GM12878 (cell line): ENCODE measurements around the gene RFWD3. TPM values are rescaled to one million over a fixed set of nuclear protein-coding genes. Genes with fewer than 3 reads are reported as not detected.

Source experiments
- BACH1 ChIP-seq: fragments of 450-650 bp; IDR thresholded peaks from 2 replicates; pipeline ENCODE4 v1.6.1; 2017; ENCODE audit warnings: mild to moderate bottlenecking, borderline replicate concordance
- CREB1 ChIP-seq: IDR thresholded peaks from 2 replicates; pipeline ENCODE4 v1.6.1; 2012; ENCODE audit warnings: low read depth, mild to moderate bottlenecking, inconsistent platforms
- CREM ChIP-seq: IDR thresholded peaks from 2 replicates; pipeline ENCODE4 v1.6.1; 2014; ENCODE audit warnings: antibody characterized with exemption, low read depth
- DPF2 ChIP-seq: fragments of 450-650 bp; IDR thresholded peaks from 2 replicates; pipeline ENCODE4 v1.6.1; 2017; ENCODE audit warnings: mild to moderate bottlenecking
- HDAC2 ChIP-seq: fragments of 200-600 bp; sonication (generic); IDR thresholded peaks from 2 replicates; pipeline ENCODE4 v1.6.1; 2017
- IRF4 ChIP-seq: IDR thresholded peaks from 2 replicates; pipeline ENCODE4 v1.6.1; 2011; ENCODE audit warnings: low read depth, low read length
- JUNB ChIP-seq: IDR thresholded peaks from 2 replicates; pipeline ENCODE4 v1.6.1; 2016; ENCODE audit warnings: antibody characterized with exemption, mild to moderate bottlenecking
- LARP7 ChIP-seq: fragments of 450-650 bp; IDR thresholded peaks from 2 replicates; pipeline ENCODE4 v1.6.1; 2017; ENCODE audit warnings: mild to moderate bottlenecking
- MXI1 ChIP-seq: fragments of 150-350 bp; IDR thresholded peaks from 2 replicates; pipeline ENCODE4 v1.6.1; 2011; ENCODE audit warnings: low read depth, mild to moderate bottlenecking, inconsistent platforms, low read length, improper control_type of control experiment
- MYB ChIP-seq: fragments of 150-350 bp; IDR thresholded peaks from 2 replicates; pipeline ENCODE4 v1.6.1; 2014; ENCODE audit warnings: mild to moderate bottlenecking, low read depth, low read length, borderline replicate concordance
- MYC ChIP-seq: IDR thresholded peaks from 2 replicates; pipeline ENCODE4 v1.6.1; 2011; ENCODE audit warnings: mild to moderate bottlenecking, low read length, moderate library complexity, inconsistent platforms; ENCODE audit not compliant: insufficient read depth, insufficient replicate concordance, insufficient read length, severe bottlenecking
- NR2F1 ChIP-seq: fragments of 450-650 bp; conservative IDR thresholded peaks from 2 replicates; pipeline ENCODE4 v1.6.1; 2017; ENCODE audit warnings: mild to moderate bottlenecking
- NRF1 ChIP-seq: conservative IDR thresholded peaks from 2 replicates; pipeline ENCODE4 v1.6.1; 2011; ENCODE audit warnings: mild to moderate bottlenecking, low read depth, low read length, improper control_type of control experiment
- RB1 ChIP-seq: fragments of 450-650 bp; formaldehyde crosslinking; IDR thresholded peaks from 2 replicates; pipeline ENCODE4 v1.6.1; 2017; ENCODE audit warnings: mild to moderate bottlenecking, borderline replicate concordance
- SPI1 ChIP-seq: IDR thresholded peaks from 2 replicates; pipeline ENCODE4 v1.6.1; 2011; ENCODE audit warnings: low read depth, mild to moderate bottlenecking, low read length, moderate library complexity, borderline replicate concordance; ENCODE audit not compliant: insufficient read depth
- polyA plus RNA-seq, 11 experiments: library from polyadenylated mRNA; depleted of rRNA in 4 of 11; unstranded in 6 of 11; stranded (reverse) in 5 of 11; fragments of >200 nt; fragmentation: Nextera tagmentation in 4 of 11; fragmentation: Illumina TruSeq in 1 of 11; extraction: Ambion mirVana in 4 of 11; extraction: Trizol in 1 of 11; gene quantifications; 1 replicate in 1 of 11; 2 replicates in 10 of 11; pipeline versions ENCODE4 v1.2.1 to v1.2.3, GENCODE V29; 2011 to 2016; ENCODE audit warnings: inconsistent platforms in 2 of 11, missing spikeins in 2 of 11, low read depth in 1 of 11
- total RNA-seq, 4 experiments: library from RNA; depleted of rRNA in 3 of 4; stranded (reverse); fragments of >200 nt in 3 of 4; fragmentation: Illumina TruSeq in 1 of 4; extraction: Trizol in 1 of 4; gene quantifications; 2 replicates each; pipeline versions ENCODE4 v1.2.1 to v1.2.3, GENCODE V29; 2013 to 2021
- TF ChIP-seq, protein P1 (sequence below): fragments of 450-650 bp; formaldehyde crosslinking; IDR thresholded peaks from 2 replicates; pipeline ENCODE4 v1.5.0; 2022; ENCODE audit warnings: mild to moderate bottlenecking, missing genetic modification characterization
- TF ChIP-seq, protein P2 (sequence below), 3 experiments: IDR thresholded peaks in 2 of 3; conservative IDR thresholded peaks in 1 of 3; 2 replicates each; pipeline ENCODE4 v1.5.1; 2011; ENCODE audit warnings: low read depth in 3 of 3, low read length in 3 of 3, mild to moderate bottlenecking in 3 of 3, control low read depth in 2 of 3, moderate library complexity in 2 of 3, inconsistent platforms in 1 of 3, mixed read lengths in 1 of 3; ENCODE audit not compliant: control insufficient read depth in 2 of 3, insufficient read depth in 1 of 3; ENCODE audit errors: extremely low read depth in 1 of 3
- TF ChIP-seq, protein P3 (sequence below): fragments of 450-650 bp; IDR thresholded peaks from 2 replicates; pipeline ENCODE4 v1.6.1; 2017; ENCODE audit warnings: mild to moderate bottlenecking, moderate library complexity
- TF ChIP-seq, protein P4 (sequence below): IDR thresholded peaks from 2 replicates; pipeline ENCODE4 v1.6.1; 2012; ENCODE audit warnings: low read length, inconsistent platforms

The RFWD3 gene
- total and polyA plus RNA-seq, 10 of the 15 experiments (the other 5 are each of a cell fraction or from before 2014, with no cell fraction given), result 10.7 to 78.5 (median 51.2) TPM

DNA sequence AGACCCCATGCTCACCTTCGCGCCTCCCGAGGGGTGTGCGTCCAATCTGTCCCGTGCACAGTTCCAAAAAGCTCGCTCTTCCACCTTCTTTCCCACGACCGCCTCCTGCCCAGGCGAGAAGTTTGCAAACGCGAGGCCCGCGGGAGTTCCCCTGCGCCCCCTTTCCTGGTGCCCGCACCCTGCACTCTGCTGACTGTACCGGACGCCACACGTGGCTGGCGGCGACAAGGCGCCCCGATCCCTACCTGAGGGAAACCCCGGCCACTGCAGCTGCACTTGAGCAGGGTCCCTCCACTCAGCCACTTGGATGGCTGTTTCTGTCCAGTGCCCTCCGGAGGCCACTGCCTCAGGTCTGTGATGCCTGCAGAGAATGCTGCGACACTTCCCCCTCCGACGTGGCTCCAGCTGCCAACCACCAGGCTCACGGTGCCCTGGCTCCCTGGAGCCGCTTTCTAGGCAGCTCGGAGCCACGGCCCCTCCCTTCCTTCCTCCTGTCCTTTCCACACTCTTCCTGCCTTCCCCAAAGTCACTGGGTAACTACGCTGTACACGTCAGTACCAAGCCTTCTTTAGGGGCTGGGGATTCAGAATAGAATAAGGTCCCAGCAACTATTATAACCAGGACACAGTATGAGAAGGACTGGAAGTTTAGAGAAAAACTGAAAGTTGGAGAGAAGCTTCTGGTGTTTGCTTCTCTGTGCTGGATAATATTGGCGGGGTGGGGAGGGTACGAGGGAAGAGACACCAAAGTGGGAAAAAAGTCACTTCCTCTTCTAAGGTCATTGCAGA, 34.0 kb upstream of the RFWD3 start, which contains the start of gene MLKL (continued):
- TF ChIP-seq IRF4 (no peak), RB1 (0 out of 2 replicates have a peak, but pooled peaks have one; percentile 46), MXI1 (no peak; the same call in 1 of the 2 replicates), DPF2 (peak; percentile 70), HDAC2 (no peak), MYC (peak; percentile 67), MYB (no peak), LARP7 (peak; percentile 69), NRF1 (no peak), JUNB (0 out of 2 replicates have a peak, but pooled peaks have one; percentile 6), CREB1 (no peak), NR2F1 (0 out of 2 replicates have a peak, but pooled peaks have one; percentile 21), BACH1 (0 out of 2 replicates have a peak, but pooled peaks have one; percentile 29), CREM (peak; percentile 23), SPI1 (peak; percentile 88)
- TF ChIP-seq, protein P1, sequence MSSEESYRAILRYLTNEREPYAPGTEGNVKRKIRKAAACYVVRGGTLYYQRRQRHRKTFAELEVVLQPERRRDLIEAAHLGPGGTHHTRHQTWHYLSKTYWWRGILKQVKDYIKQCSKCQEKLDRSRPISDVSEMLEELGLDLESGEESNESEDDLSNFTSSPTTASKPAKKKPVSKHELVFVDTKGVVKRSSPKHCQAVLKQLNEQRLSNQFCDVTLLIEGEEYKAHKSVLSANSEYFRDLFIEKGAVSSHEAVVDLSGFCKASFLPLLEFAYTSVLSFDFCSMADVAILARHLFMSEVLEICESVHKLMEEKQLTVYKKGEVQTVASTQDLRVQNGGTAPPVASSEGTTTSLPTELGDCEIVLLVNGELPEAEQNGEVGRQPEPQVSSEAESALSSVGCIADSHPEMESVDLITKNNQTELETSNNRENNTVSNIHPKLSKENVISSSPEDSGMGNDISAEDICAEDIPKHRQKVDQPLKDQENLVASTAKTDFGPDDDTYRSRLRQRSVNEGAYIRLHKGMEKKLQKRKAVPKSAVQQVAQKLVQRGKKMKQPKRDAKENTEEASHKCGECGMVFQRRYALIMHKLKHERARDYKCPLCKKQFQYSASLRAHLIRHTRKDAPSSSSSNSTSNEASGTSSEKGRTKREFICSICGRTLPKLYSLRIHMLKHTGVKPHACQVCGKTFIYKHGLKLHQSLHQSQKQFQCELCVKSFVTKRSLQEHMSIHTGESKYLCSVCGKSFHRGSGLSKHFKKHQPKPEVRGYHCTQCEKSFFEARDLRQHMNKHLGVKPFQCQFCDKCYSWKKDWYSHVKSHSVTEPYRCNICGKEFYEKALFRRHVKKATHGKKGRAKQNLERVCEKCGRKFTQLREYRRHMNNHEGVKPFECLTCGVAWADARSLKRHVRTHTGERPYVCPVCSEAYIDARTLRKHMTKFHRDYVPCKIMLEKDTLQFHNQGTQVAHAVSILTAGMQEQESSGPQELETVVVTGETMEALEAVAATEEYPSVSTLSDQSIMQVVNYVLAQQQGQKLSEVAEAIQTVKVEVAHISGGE (CRISPR knock-in tag), result no peak
- TF ChIP-seq, protein P2, sequence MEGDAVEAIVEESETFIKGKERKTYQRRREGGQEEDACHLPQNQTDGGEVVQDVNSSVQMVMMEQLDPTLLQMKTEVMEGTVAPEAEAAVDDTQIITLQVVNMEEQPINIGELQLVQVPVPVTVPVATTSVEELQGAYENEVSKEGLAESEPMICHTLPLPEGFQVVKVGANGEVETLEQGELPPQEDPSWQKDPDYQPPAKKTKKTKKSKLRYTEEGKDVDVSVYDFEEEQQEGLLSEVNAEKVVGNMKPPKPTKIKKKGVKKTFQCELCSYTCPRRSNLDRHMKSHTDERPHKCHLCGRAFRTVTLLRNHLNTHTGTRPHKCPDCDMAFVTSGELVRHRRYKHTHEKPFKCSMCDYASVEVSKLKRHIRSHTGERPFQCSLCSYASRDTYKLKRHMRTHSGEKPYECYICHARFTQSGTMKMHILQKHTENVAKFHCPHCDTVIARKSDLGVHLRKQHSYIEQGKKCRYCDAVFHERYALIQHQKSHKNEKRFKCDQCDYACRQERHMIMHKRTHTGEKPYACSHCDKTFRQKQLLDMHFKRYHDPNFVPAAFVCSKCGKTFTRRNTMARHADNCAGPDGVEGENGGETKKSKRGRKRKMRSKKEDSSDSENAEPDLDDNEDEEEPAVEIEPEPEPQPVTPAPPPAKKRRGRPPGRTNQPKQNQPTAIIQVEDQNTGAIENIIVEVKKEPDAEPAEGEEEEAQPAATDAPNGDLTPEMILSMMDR (IDR thresholded peaks at IDR 0.05 in 2 of 3, conservative IDR thresholded peaks at IDR 0.05 in 1 of 3; ENCODE audit: control insufficient read depth in 2 of 3, extremely low read depth in 1 of 3, insufficient read depth in 1 of 3, low read depth in 3 of 3, low read length in 3 of 3), result peak in 1 of 3 experiments; percentile 1; a peak in 1 of 6 replicates
- TF ChIP-seq, protein P3, sequence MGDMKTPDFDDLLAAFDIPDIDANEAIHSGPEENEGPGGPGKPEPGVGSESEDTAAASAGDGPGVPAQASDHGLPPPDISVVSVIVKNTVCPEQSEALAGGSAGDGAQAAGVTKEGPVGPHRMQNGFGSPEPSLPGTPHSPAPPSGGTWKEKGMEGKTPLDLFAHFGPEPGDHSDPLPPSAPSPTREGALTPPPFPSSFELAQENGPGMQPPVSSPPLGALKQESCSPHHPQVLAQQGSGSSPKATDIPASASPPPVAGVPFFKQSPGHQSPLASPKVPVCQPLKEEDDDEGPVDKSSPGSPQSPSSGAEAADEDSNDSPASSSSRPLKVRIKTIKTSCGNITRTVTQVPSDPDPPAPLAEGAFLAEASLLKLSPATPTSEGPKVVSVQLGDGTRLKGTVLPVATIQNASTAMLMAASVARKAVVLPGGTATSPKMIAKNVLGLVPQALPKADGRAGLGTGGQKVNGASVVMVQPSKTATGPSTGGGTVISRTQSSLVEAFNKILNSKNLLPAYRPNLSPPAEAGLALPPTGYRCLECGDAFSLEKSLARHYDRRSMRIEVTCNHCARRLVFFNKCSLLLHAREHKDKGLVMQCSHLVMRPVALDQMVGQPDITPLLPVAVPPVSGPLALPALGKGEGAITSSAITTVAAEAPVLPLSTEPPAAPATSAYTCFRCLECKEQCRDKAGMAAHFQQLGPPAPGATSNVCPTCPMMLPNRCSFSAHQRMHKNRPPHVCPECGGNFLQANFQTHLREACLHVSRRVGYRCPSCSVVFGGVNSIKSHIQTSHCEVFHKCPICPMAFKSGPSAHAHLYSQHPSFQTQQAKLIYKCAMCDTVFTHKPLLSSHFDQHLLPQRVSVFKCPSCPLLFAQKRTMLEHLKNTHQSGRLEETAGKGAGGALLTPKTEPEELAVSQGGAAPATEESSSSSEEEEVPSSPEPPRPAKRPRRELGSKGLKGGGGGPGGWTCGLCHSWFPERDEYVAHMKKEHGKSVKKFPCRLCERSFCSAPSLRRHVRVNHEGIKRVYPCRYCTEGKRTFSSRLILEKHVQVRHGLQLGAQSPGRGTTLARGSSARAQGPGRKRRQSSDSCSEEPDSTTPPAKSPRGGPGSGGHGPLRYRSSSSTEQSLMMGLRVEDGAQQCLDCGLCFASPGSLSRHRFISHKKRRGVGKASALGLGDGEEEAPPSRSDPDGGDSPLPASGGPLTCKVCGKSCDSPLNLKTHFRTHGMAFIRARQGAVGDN, result peak; percentile 56; the same call in 1 of the 2 replicates
- TF ChIP-seq, protein P4, sequence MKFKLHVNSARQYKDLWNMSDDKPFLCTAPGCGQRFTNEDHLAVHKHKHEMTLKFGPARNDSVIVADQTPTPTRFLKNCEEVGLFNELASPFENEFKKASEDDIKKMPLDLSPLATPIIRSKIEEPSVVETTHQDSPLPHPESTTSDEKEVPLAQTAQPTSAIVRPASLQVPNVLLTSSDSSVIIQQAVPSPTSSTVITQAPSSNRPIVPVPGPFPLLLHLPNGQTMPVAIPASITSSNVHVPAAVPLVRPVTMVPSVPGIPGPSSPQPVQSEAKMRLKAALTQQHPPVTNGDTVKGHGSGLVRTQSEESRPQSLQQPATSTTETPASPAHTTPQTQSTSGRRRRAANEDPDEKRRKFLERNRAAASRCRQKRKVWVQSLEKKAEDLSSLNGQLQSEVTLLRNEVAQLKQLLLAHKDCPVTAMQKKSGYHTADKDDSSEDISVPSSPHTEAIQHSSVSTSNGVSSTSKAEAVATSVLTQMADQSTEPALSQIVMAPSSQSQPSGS, result no peak
